GM19467 (cell line): ENCODE measurements around the gene PRKCA.

Experiments used
- ATAC-seq: cut with Tn5 transposase; IDR thresholded peaks from one replicate; pipeline ENCODE4 v1.9.1; 2021; ENCODE audit warnings: mild to moderate bottlenecking, moderate library complexity; ENCODE audit not compliant: unreplicated experiment

PRKCA gene

GRCh38 chr17:66564992-66565465 is 262.6 kb downstream of the PRKCA start:
- ATAC-seq: no peak

- peak; percentile 69 for ATAC-seq
These were observed 265.1 kb downstream of the PRKCA start for GRCh38 chr17:66567234-66568170.

- no peak for ATAC-seq
These were observed 267.2 kb downstream of the PRKCA start for GRCh38 chr17:66569572-66569971.

- no peak for ATAC-seq
These were observed 268.2 kb downstream of the PRKCA start for GRCh38 chr17:66570447-66571195.

GRCh38 chr17:66571745-66572144 is 269.3 kb downstream of the PRKCA start:
- no peak for ATAC-seq

- ATAC-seq: no peak
These were observed 270.7 kb downstream of the PRKCA start for GRCh38 chr17:66573078-66573477.

- ATAC-seq: no peak
These were observed 271.7 kb downstream of the PRKCA start for GRCh38 chr17:66574123-66574522.

- no peak for ATAC-seq
These were observed 274.1 kb downstream of the PRKCA start for GRCh38 chr17:66576473-66576872.

GRCh38 chr17:66577041-66577440 is 274.6 kb downstream of the PRKCA start:
- ATAC-seq: no peak

- no peak for ATAC-seq
These were observed 276.5 kb downstream of the PRKCA start for GRCh38 chr17:66578781-66579489.

GRCh38 chr17:66579556-66579955 is 277.1 kb downstream of the PRKCA start:
- no peak for ATAC-seq

- ATAC-seq: no peak
These were observed 278.0 kb downstream of the PRKCA start for GRCh38 chr17:66580184-66580955.

- ATAC-seq: no peak
These were observed 278.6 kb downstream of the PRKCA start for GRCh38 chr17:66580956-66581391.

- no peak for ATAC-seq
These were observed 280.1 kb downstream of the PRKCA start for GRCh38 chr17:66582373-66583111.

GRCh38 chr17:66583112-66583748 is 280.8 kb downstream of the PRKCA start:
- no peak for ATAC-seq

GRCh38 chr17:66584927-66585326 is 282.5 kb downstream of the PRKCA start:
- no peak for ATAC-seq

GRCh38 chr17:66585472-66585871 is 283.1 kb downstream of the PRKCA start:
- no peak for ATAC-seq

- no peak for ATAC-seq
These were observed 287.5 kb downstream of the PRKCA start for GRCh38 chr17:66589892-66590291.

- no peak for ATAC-seq
These were observed 290.7 kb downstream of the PRKCA start for GRCh38 chr17:66593116-66593515.
